AG08395 (cell line): ENCODE measurements around the gene PLIN4.

Source experiments
- DNase-seq: peaks from one replicate; pipeline ENCODE4 v3.0.0; 2012; ENCODE audit warnings: mixed read lengths, low spot score

The PLIN4 gene

GRCh38 chr19:4488496-4488895 lies 29.8 kb downstream of the PLIN4 start:
- no peak for DNase-seq

DNA sequence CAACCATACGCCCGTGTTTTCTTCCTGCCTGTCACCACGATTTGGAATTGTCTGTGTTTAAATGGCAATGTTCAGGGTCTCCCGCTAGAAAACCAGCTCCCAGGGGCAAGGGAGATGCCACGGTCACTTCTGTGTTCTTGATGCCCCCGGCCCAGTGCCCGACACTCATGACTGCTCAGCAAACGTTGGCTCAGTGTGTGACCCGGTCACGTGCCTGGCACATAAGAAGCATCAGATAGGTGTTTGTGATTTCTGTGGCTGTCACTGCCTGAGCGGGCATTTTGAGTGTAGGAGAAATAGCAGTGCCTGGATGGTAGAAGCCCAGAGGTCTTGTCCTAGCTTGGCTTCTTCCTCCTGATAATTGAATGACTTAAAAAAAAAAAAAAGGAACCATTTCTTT lies 30.7 kb downstream of the PLIN4 start:
- DNase-seq: no peak

GRCh38 chr19:4483385-4483784 lies 34.9 kb downstream of the PLIN4 start:
- DNase-seq: no peak

DNA sequence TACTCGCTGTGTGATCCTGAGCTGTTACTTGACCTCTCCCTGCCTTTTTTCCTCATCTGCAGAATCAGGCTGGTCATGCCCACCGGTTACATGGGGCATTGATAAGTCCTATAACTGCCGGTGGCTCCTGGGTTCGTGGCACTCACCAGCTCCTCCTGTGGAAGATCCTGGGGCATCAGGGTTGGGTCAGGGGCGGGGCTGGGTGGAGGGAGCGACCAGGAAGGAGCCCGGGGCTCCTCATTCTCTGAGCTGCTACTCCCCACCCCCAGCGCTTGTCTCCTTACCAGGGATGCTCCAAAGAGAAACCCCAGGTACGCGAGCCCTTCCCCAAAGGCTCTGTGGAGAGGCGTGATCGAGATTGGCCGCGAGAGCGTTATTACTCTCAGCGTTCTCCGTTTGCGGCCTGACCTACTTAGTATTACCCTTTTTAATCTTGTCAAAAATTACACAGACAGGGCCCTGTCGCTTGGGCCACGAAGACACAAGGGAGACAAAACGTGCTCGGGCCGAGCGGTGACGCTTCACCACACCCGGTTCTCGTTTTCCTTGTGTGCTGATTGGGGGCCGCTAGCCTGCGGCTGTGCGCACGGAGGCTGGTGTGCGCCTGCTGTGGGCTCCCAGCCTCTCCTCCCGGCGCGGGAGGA lies 35.4 kb downstream of the PLIN4 start:
- no peak for DNase-seq

GRCh38 chr19:4477034-4477801 lies 41.1 kb downstream of the PLIN4 start:
- DNase-seq: no peak

DNA sequence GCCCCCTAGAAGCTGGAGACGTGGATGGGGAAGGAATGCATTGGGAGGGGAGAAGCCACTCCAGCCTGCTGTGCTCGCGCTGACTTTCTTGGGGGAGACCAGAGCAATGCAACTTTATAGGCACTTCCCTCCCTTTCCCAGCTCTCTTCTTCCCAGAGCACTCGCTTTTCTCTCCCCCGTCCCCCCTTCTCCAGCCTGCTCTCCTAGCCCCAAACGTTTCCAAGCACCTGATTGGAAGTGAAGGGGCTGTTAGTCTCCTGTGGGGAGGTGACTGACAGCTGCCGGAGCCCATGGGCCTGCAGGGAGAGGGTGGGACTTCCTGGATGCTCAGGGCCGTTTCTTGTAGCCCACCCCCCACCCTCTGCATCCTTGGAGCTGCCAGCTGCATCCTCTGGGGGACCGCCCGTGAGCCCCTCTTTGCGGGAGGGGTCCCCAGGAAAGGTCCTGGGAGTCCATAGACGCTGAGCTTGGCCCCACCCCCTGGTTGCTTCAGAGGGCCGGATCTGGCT lies 43.7 kb downstream of the PLIN4 start:
- DNase-seq: peak; percentile 72

DNA sequence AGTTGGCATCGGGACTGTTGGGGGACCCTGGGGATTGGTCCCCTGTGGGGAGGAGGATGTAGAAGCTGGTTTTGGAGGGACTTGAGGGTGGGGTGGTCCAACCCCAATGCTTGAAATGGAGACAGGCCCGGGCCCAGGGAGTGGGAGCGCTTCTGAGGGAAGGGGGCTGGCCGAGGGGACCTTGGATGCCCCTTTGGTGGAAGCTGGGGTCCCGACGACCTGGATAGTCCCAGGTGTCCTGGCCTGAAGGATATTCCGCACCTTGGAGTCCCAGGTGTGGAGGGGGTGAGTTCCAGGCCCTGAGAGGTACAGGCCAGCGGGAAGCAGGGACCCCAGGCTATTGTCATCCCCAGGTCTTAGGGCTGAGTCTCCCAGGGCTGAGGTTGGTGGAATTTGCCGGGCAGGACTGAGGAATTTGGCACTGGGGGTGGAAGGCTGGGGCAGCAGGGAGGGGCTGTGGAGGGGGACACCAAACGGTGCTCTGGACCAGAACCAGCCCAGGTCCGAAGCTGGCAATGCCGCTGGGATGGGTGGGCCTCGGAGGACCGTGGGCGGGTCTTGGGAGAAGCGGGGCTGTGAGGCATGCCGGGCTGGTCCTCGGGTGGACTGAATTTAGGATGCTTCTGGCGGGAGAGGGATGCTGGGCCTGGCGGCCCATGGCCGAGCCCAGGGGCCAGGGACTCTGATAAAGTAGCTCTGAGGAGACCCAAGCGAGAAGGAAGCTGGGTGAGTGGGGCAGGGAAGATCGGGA lies 44.3 kb downstream of the PLIN4 start:
- peak; percentile 4 for DNase-seq

DNA sequence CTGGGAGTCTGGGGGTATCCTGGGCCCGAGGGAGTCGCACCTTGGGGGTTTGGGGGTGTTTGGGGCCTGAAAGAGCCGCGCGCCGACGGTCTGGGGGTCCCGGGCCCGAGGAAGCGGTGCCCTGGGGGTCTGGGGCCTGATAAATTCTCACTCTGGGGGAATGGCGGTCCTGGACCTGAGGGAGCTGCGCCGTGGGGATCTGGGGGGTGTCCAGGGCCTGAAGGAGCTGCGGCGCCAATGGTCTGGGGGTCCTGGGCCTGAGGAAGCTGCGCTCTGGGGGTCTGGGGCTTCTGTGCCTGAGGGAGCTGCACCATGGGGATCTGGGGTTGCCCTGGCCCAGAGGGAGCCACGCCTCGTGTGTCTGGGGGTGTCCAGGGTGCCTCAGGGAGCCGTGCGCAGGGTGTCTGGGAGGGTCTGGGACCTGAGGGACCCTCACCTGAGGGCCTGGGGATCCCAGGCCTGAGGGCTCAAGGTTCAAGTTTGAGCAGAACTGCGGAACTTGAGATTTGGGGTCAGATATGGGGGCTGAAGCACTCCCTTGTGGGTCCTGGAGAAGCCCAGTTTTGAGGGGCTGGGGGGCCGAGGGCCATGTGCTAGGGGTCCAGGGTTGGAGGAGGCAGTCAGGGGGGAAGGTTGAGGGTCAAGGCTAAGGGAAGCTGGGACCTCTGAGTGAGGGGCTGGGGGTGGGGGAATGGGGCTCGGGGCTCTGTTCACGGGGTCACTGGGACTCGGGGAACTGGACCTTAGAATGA lies 45.1 kb downstream of the PLIN4 start:
- DNase-seq: no peak

GRCh38 chr19:4472174-4472974 lies 45.9 kb downstream of the PLIN4 start, which contains the start of gene HDGFL2:
TSS of gene HDGFL2 (plus strand) at chr19:4472297. CDS start at chr19:4472351, 54 bp downstream.
- peak; percentile 21 for DNase-seq

- peak; percentile 99 for DNase-seq
Observed at GRCh38 chr19:4471403-4472173, 46.7 kb downstream of the PLIN4 start.

GRCh38 chr19:4467835-4468234 lies 50.5 kb downstream of the PLIN4 start:
- DNase-seq: no peak

DNA sequence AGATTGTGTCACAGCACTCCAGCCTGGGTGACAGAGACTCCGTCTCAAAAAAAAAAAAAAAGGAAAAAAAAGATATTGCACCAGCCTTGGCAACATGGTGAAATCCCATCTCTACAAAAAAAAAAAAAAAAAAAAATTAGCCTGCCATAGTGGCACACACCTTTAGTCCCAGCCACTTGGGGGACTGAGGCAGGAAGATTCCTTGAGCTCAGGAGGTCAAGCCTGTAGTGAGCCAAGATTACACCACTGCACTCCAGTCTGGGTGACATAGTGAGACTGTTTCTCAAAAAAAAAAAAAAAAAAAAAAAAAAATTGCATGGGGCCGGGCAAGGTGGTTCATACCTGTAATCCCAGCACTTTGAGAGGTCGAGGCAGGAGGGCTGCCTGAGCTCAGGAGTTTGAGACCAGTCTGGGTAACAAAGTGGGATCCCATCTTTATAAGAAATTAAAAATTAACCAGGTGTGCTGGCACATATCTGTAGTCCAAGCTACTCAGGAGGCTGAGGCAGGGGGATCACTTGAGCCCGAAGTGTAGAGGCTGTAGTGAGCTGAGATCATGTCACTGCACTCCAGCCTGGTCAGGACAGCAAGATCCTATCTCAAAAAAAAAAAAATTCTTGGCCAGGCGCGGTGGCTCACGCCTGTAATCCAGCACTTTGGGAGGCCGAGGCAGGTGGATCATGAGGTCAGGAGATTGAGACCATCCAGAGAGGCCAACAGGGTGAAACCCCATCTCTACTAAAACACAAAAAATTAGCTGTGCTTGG lies 53.3 kb downstream of the PLIN4 start:
- no peak for DNase-seq

GRCh38 chr19:4457654-4458395 lies 60.5 kb downstream of the PLIN4 start, which contains the start of gene UBXN6:
TSS of gene UBXN6 (minus strand) at chr19:4457794. CDS start at chr19:4457697, 97 bp downstream.
- DNase-seq: peak; percentile 97

DNA sequence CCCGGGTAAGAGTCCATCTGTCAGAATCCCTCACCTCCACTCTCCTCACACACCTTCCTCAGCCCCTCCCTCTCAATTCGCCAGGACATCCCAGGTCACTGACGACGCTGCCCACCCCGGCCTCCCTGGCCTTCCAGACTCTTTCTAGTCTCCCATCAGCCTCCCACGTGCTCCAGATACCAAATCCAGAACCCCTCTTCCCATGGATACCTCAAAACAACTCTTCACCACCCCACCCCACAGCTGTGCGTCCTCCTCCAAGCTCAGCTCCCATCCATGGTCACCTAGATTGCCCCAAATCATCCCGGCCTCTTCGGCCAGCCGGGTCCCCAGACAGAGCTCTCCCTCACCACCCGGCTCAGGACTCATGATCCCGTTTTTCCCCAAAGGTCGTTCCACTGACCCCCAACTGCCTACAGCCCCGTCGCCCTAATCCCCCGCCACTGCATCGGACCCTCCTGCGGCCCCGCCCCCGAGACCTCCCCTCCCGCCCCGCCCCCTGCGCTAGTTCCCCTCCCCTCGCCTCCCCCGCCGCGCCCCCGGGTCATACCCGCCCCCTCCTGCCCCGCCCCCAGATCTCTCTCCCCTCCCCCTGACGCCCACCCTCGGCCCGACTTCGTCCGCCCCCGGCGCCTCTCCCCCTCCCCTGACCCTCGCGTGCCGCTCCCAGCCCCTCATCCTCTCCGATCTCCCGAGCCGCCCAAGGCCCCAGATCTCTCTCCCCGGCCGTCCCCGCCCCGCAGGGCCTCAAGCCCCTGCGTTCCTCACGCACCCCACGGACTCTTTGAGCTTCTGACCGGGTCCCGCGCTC lies 61.2 kb downstream of the PLIN4 start:
- peak; percentile 83 for DNase-seq

- peak; percentile 55 for DNase-seq
Observed at GRCh38 chr19:4456476-4456842, 61.8 kb downstream of the PLIN4 start.

GRCh38 chr19:4455719-4456475 lies 62.4 kb downstream of the PLIN4 start:
- DNase-seq: peak; percentile 56
